Measurements from ENCODE around the gene PDIK1L. TPM values are rescaled to one million over a fixed set of nuclear protein-coding genes. Genes with fewer than 3 reads are reported as not detected.

The PDIK1L gene
- total RNA-seq, 4 donors from 2014 or later, result 5.4 to 9.0 (median 7.1) TPM

DNA sequence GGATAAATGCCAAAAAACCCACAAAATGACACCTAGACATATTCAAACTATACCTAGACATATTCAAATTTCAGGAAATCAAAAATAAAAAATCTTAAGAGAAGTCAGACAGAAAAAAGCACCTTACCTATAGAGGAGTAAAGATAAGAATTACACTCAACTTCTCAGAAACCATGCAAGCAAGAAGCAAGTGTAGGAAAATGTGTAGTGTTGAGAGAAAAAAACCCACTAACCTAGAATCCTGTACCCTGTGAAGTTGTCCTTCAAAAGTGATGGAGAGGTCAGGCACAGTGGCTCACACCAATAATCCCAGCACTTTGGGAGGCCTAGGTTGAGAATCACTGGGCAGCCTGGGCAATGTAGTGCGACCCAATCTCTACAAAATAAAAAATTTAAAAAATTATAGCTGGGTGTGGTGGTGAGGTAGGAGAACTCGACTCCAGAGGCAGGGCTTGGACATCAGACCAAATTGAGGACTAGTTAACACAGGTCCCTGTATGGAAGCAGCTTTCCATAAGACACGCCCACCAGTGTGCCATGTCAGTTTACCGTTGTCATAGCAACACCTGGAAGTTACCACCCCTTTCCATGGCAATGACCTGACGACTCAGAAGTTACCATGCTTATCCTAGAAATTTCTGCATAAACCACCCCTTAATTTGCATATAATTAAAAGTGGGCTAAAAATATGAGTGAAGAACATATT, 20.7 kb downstream of the PDIK1L start:
- no peak for TF ChIP-seq CTCF (IDR thresholded peaks at IDR 0.05)
- no peak for TF ChIP-seq POLR2A (IDR thresholded peaks at IDR 0.05)
- TF ChIP-seq EP300 (IDR thresholded peaks at IDR 0.05), result no peak
- DNase-seq (ENCODE audit: low spot score in 2 of 2), result no peak
- Histone ChIP-seq H3K36me3 (no peaks in the 10 kb centered on the region), H3K9me3 (no peaks in the 10 kb centered on the region), H3K27ac (no peak overlapping the region), H3K4me3 (no peak overlapping the region), H3K27me3 (no peaks in the 10 kb centered on the region), H3K4me1 (peaks cover 0 to 12% (median 9%) of the 10 kb centered on the region in 4 donors)
- WGBS, 2 donors, result 74 to 79% methylated on average over 5 of the region's 5 CpGs

GRCh38 chr1:26132834-26133167, 21.2 kb downstream of the PDIK1L start:
- Histone ChIP-seq H3K36me3 (no peaks in the 10 kb centered on the region), H3K27me3 (no peaks in the 10 kb centered on the region), H3K9me3 (no peaks in the 10 kb centered on the region), H3K4me1 (peaks cover 0 to 6% (median 5%) of the 10 kb centered on the region in 4 donors), H3K4me3 (no peak overlapping the region), H3K27ac (no peak overlapping the region)
- WGBS, 2 donors, result 97 to 100% methylated on average over 2 of the region's 2 CpGs
- DNase-seq (ENCODE audit: low spot score in 2 of 2), result no peak
- TF ChIP-seq EP300 (IDR thresholded peaks at IDR 0.05) (no peak), POLR2A (IDR thresholded peaks at IDR 0.05) (no peak), CTCF (IDR thresholded peaks at IDR 0.05) (no peak)

DNA sequence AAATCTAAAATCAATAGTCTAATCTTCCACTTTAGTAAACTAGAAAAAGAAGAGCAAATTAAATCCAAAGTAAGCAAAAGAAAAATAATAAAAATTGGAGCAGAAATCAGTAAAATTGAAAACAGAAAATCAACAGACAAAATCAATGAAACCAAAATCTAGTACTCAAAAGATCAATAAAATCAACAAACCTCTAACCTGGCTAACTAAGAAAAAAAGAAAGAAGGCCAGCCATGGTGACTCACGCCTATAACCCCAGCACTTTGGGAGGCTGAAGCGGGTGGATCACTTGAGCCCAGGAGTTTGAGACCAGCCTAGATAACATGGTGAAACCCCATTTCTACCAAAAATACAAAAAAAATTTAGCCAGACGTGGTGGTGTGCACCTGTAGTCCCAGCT, 22.8 kb downstream of the PDIK1L start:
- no peak for DNase-seq (ENCODE audit: low spot score in 2 of 2)
- no peaks in the 10 kb centered on the region for H3K9me3 ChIP-seq
- H3K27ac ChIP-seq, result no peak overlapping the region
- no peaks in the 10 kb centered on the region for H3K27me3 ChIP-seq
- WGBS, 2 donors, result 93 to 97% methylated on average over 3 of the region's 3 CpGs
- no peak overlapping the region for H3K4me3 ChIP-seq
- H3K4me1 ChIP-seq, result no peaks in the 10 kb centered on the region
- TF ChIP-seq CTCF (IDR thresholded peaks at IDR 0.05), result no peak
- no peak for TF ChIP-seq EP300 (IDR thresholded peaks at IDR 0.05)
- TF ChIP-seq POLR2A (IDR thresholded peaks at IDR 0.05), result no peak
- H3K36me3 ChIP-seq, result no peaks in the 10 kb centered on the region

- H3K9me3 ChIP-seq, result no peaks in the 10 kb centered on the region
- H3K4me3 ChIP-seq, result no peak overlapping the region
- no peaks in the 10 kb centered on the region for H3K27me3 ChIP-seq
- TF ChIP-seq EP300 (IDR thresholded peaks at IDR 0.05), result no peak
- TF ChIP-seq POLR2A (IDR thresholded peaks at IDR 0.05), result no peak
- no peak for TF ChIP-seq CTCF (IDR thresholded peaks at IDR 0.05)
- 55 to 65% methylated on average over 3 of the region's 3 CpGs for WGBS, 2 donors
- H3K4me1 ChIP-seq, result no peaks in the 10 kb centered on the region
- no peak for DNase-seq (ENCODE audit: low spot score in 2 of 2)
- no peaks in the 10 kb centered on the region for H3K36me3 ChIP-seq
- no peak overlapping the region for H3K27ac ChIP-seq
Observed at GRCh38 chr1:26138974-26139558, 27.4 kb downstream of the PDIK1L start.

DNA sequence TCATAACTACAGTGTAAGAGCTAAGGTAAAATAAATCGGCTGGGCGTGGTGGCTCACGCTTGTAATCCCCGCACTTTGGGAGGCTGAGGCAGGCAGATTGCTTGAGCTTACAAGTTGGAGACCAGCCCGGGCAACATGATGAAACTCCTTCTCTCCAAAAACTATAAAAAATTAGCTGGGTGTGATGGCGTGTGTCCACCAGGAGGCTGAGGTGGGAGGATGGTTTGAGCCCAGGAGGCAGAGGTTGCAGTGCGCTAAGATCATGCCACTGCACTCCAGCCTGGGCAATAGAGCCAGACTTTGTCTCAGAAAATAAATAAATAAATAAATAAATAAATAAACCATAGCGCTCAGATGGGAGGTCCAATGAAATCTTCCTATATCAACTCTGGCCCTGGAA, 30.5 kb downstream of the PDIK1L start:
- WGBS, 2 donors, result 82 to 86% methylated on average over 8 of the region's 8 CpGs
- Histone ChIP-seq H3K27me3 (no peaks in the 10 kb centered on the region), H3K27ac (no peak overlapping the region), H3K9me3 (no peaks in the 10 kb centered on the region), H3K36me3 (no peaks in the 10 kb centered on the region), H3K4me3 (peak overlapping the region in 1 of 4 donors; percentile 18), H3K4me1 (peaks cover 0 to 6% (median 0%) of the 10 kb centered on the region in 4 donors)
- no peak for TF ChIP-seq CTCF (IDR thresholded peaks at IDR 0.05)
- TF ChIP-seq EP300 (IDR thresholded peaks at IDR 0.05), result no peak
- TF ChIP-seq POLR2A (IDR thresholded peaks at IDR 0.05), result no peak
- DNase-seq (ENCODE audit: low spot score in 2 of 2), result no peak

Measured in tibial nerve (tissue), 4 donors.